Measurements from ENCODE around the gene ASB10. TPM values are rescaled to one million over a fixed set of nuclear protein-coding genes. Genes with fewer than 3 reads are reported as not detected.

ASB10 gene
- total RNA-seq, 1 experiment from 2014 or later: not detected

- no peak overlapping the region for H3K27ac Mint-ChIP-seq (ENCODE audit: low read depth, unreplicated experiment)
- intact Hi-C loops (cut with micrococcal nuclease): no loop called here
- H3K4me1 Mint-ChIP-seq (ENCODE audit: insufficient read depth, unreplicated experiment): no peaks in the 10 kb centered on the region
- TF ChIP-seq, protein P1, sequence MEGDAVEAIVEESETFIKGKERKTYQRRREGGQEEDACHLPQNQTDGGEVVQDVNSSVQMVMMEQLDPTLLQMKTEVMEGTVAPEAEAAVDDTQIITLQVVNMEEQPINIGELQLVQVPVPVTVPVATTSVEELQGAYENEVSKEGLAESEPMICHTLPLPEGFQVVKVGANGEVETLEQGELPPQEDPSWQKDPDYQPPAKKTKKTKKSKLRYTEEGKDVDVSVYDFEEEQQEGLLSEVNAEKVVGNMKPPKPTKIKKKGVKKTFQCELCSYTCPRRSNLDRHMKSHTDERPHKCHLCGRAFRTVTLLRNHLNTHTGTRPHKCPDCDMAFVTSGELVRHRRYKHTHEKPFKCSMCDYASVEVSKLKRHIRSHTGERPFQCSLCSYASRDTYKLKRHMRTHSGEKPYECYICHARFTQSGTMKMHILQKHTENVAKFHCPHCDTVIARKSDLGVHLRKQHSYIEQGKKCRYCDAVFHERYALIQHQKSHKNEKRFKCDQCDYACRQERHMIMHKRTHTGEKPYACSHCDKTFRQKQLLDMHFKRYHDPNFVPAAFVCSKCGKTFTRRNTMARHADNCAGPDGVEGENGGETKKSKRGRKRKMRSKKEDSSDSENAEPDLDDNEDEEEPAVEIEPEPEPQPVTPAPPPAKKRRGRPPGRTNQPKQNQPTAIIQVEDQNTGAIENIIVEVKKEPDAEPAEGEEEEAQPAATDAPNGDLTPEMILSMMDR (IDR thresholded peaks at IDR 0.05; ENCODE audit: unreplicated experiment): no peak
- CTCF ChIA-PET: interaction anchor here (0.5 to 1.2 kb wide), 3 partner anchors 9 to 1419 kb away, joined by 3 to 7 read pairs (median 4); no protein-coding TSS in a partner anchor
- BruUV-seq (replicated peaks): no TSS peak
- POLR2A ChIA-PET: no interaction called here
- no peak for DNase-seq (ENCODE audit: unreplicated experiment)
- H3K27me3 Mint-ChIP-seq (ENCODE audit: insufficient read depth, unreplicated experiment): no peaks in the 10 kb centered on the region
- no peak overlapping the region for H3K4me3 Mint-ChIP-seq (ENCODE audit: unreplicated experiment)
- H3K9me3 Mint-ChIP-seq (ENCODE audit: unreplicated experiment): no peaks in the 10 kb centered on the region
- H3K36me3 Mint-ChIP-seq (ENCODE audit: insufficient read depth, unreplicated experiment): peaks cover 50% of the 10 kb centered on the region
These were observed 54.4 kb downstream of the ASB10 start for GRCh38 chr7:151132461-151133205.

DNA sequence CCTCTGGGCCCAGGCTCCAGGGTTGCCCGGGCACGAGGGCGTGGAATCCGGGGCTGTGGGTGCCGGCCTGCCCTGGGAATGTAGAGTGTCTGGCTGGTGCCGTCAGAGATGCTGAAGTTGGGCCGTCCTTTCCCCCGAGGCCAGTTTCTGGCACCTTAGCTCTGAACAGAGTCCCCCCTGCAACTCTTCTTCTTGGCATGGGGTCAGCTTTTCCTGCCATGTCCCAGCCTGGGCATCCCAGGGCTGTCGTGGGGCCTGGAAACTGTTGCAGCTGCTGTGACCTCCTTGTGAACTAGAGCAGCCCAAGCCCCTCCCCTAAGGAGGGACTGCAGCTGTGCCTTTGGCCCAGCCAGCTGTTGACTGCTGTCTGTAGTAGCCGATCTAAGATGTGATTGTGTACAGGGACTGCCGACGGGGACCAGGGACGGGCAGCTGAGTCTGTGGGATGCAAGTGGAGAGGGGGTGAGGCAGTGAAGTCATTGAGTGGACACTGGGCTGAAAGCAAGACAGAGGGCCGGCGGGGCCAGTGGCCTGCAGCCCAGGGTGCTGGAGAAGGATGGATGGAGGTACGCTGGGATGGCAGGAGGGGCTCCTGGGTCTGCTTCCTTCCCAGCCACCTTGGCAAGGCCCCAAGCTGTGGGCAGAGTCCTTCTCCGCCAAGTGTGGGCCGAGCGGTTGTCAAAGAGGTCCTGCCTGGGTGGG is 55.3 kb downstream of the ASB10 start:
- no peak overlapping the region for H3K27ac Mint-ChIP-seq (ENCODE audit: low read depth, unreplicated experiment)
- ChIA-PET CTCF (interaction anchor here (1.2 to 3.5 kb wide), 4 partner anchors 8 to 40 kb away, joined by 3 to 18 read pairs (median 5); no protein-coding TSS in a partner anchor), POLR2A (interaction anchor here (0.6 kb wide), 1 partner anchor 25 kb away, joined by 3 read pairs; no protein-coding TSS in a partner anchor)
- H3K27me3 Mint-ChIP-seq (ENCODE audit: insufficient read depth, unreplicated experiment): no peaks in the 10 kb centered on the region
- peaks cover 46% of the 10 kb centered on the region for H3K36me3 Mint-ChIP-seq (ENCODE audit: insufficient read depth, unreplicated experiment)
- no peak for DNase-seq (ENCODE audit: unreplicated experiment)
- no peaks in the 10 kb centered on the region for H3K9me3 Mint-ChIP-seq (ENCODE audit: unreplicated experiment)
- TF ChIP-seq, protein P1 (IDR thresholded peaks at IDR 0.05; ENCODE audit: unreplicated experiment): no peak
- intact Hi-C loops (cut with micrococcal nuclease): no loop called here
- H3K4me3 Mint-ChIP-seq (ENCODE audit: unreplicated experiment): no peak overlapping the region
- H3K4me1 Mint-ChIP-seq (ENCODE audit: insufficient read depth, unreplicated experiment): no peaks in the 10 kb centered on the region
- BruUV-seq (replicated peaks): no TSS peak

DNA sequence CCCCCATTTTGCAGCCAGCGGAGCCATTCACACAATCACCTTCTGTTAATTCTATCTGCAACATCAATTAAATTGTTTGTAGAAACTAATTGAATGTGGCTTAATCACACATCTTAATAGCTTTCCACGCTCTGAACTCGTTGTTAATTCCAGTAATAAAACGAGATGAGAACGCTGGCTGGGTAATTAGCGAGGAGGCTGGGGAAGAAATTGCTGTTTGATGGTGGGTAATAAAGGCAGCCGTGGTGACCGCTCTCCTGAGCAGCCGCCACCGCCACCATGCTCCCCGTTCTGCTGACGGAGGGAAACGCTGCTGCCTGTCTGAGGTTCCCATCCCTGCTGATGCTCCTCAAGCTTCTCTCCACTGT is 55.8 kb downstream of the ASB10 start:
- TF ChIP-seq, protein P1 (IDR thresholded peaks at IDR 0.05; ENCODE audit: unreplicated experiment): no peak
- no TSS peak for BruUV-seq (replicated peaks)
- H3K27ac Mint-ChIP-seq (ENCODE audit: low read depth, unreplicated experiment): no peak overlapping the region
- POLR2A ChIA-PET: interaction anchor here (0.6 kb wide), 1 partner anchor 25 kb away, joined by 3 read pairs; no protein-coding TSS in a partner anchor
- H3K36me3 Mint-ChIP-seq (ENCODE audit: insufficient read depth, unreplicated experiment): peaks cover 40% of the 10 kb centered on the region
- intact Hi-C loops (cut with micrococcal nuclease): no loop called here
- H3K4me1 Mint-ChIP-seq (ENCODE audit: insufficient read depth, unreplicated experiment): no peaks in the 10 kb centered on the region
- no peaks in the 10 kb centered on the region for H3K9me3 Mint-ChIP-seq (ENCODE audit: unreplicated experiment)
- DNase-seq (ENCODE audit: unreplicated experiment): no peak
- no peaks in the 10 kb centered on the region for H3K27me3 Mint-ChIP-seq (ENCODE audit: insufficient read depth, unreplicated experiment)
- no peak overlapping the region for H3K4me3 Mint-ChIP-seq (ENCODE audit: unreplicated experiment)
- CTCF ChIA-PET: interaction anchor here (1.2 to 3.5 kb wide), 4 partner anchors 8 to 41 kb away, joined by 3 to 18 read pairs (median 3); no protein-coding TSS in a partner anchor

- intact Hi-C loops (cut with micrococcal nuclease): no loop called here
- H3K36me3 Mint-ChIP-seq (ENCODE audit: insufficient read depth, unreplicated experiment): peaks cover 40% of the 10 kb centered on the region
- H3K27me3 Mint-ChIP-seq (ENCODE audit: insufficient read depth, unreplicated experiment): no peaks in the 10 kb centered on the region
- DNase-seq (ENCODE audit: unreplicated experiment): no peak
- no peak overlapping the region for H3K27ac Mint-ChIP-seq (ENCODE audit: low read depth, unreplicated experiment)
- POLR2A ChIA-PET: no interaction called here
- H3K9me3 Mint-ChIP-seq (ENCODE audit: unreplicated experiment): no peaks in the 10 kb centered on the region
- CTCF ChIA-PET: interaction anchor here (1.2 to 3.5 kb wide), 4 partner anchors 9 to 41 kb away, joined by 3 to 18 read pairs (median 3); no protein-coding TSS in a partner anchor
- BruUV-seq (replicated peaks): no TSS peak
- H3K4me1 Mint-ChIP-seq (ENCODE audit: insufficient read depth, unreplicated experiment): no peaks in the 10 kb centered on the region
- TF ChIP-seq, protein P1 (IDR thresholded peaks at IDR 0.05; ENCODE audit: unreplicated experiment): no peak
- H3K4me3 Mint-ChIP-seq (ENCODE audit: unreplicated experiment): no peak overlapping the region
These were observed 56.3 kb downstream of the ASB10 start for GRCh38 chr7:151130741-151131157.

Measured in MCF 10A (cell line).